ENCODE data around the gene SMARCAL1.

Gene SMARCAL1

GRCh38 chr2:216404010-216404618 is 8.2 kb upstream of the SMARCAL1 start:
- CTCF ChIA-PET: interaction anchor here (0.6 to 4.2 kb wide), 37 partner anchors 9 to 1352 kb away, joined by 3 to 28 read pairs (median 4); no protein-coding TSS in a partner anchor
- Histone ChIP-seq H3K4me1 (ENCODE audit: control insufficient read depth, insufficient read depth, low read length) (no peaks in the 10 kb centered on the region), H3K36me3 (ENCODE audit: control insufficient read depth in 2 of 2, insufficient read depth in 1 of 2, low read length in 2 of 2) (no peaks in the 10 kb centered on the region), H3K4me3 (ENCODE audit: low read depth, low read length) (no peak overlapping the region), H3K9me3 (ENCODE audit: control insufficient read depth, insufficient read depth, low read depth, low read length) (no peaks in the 10 kb centered on the region), H3K27ac (ENCODE audit: extremely low read depth, low read depth, low read length) (no peak overlapping the region)
- POLR2A ChIA-PET: no interaction called here
- peak; percentile 27; the same call in 1 of the 2 replicates for TF ChIP-seq CTCF (tag by site-specific recombination; IDR thresholded peaks at IDR 0.05)
- no peak for TF ChIP-seq ZNF155 (tag by site-specific recombination; IDR thresholded peaks at IDR 0.05)

DNA sequence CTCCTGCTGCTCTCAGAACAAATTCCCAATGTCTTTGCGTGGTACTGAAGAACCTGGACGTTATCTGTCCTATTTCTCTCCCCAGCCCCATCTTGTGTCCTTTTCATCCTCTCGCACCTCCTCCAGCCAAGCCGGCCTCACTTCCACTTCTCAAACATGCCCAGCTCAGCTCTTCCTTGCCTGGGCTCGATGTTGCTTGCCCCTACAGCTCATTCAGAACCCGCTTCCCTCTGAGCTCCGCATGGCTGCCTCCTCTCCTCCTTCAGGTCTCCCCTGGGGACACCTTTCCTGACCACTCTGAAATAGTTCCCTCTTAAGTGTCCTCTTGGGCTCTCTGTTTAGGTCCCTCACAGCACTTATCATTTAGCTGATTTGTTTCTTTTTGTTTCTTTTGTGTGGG is 6.7 kb upstream of the SMARCAL1 start:
- ChIA-PET CTCF (interaction anchor here (0.8 to 4.2 kb wide), 5 partner anchors 9 to 182 kb away, joined by 3 to 28 read pairs (median 6); no protein-coding TSS in a partner anchor), POLR2A (no interaction called here)

GRCh38 chr2:216406826-216407225 is 5.5 kb upstream of the SMARCAL1 start:
- no peaks in the 10 kb centered on the region for H3K4me1 ChIP-seq (ENCODE audit: control insufficient read depth, insufficient read depth, low read length)
- POLR2A ChIA-PET: no interaction called here
- no peaks in the 10 kb centered on the region for H3K9me3 ChIP-seq (ENCODE audit: control insufficient read depth, insufficient read depth, low read depth, low read length)
- no peak overlapping the region for H3K27ac ChIP-seq (ENCODE audit: extremely low read depth, low read depth, low read length)
- CTCF ChIA-PET: interaction anchor here (0.6 to 0.7 kb wide), 2 partner anchors 169 to 309 kb away, joined by 3 read pairs; no protein-coding TSS in a partner anchor
- no peaks in the 10 kb centered on the region for H3K36me3 ChIP-seq (ENCODE audit: control insufficient read depth in 2 of 2, insufficient read depth in 1 of 2, low read length in 2 of 2)
- H3K4me3 ChIP-seq (ENCODE audit: low read depth, low read length): no peak overlapping the region
- TF ChIP-seq KLF16 (tag by site-specific recombination; IDR thresholded peaks at IDR 0.05) (no peak), PRDM4 (tag by site-specific recombination; IDR thresholded peaks at IDR 0.05) (0 out of 2 replicates have a peak, but pooled peaks have one; percentile 51)

More for the DNA sequence above, 6.7 kb upstream of the SMARCAL1 start:
- Histone ChIP-seq H3K4me1 (ENCODE audit: control insufficient read depth, insufficient read depth, low read length) (no peaks in the 10 kb centered on the region), H3K9me3 (ENCODE audit: control insufficient read depth, insufficient read depth, low read depth, low read length) (no peaks in the 10 kb centered on the region), H3K4me3 (ENCODE audit: low read depth, low read length) (no peak overlapping the region), H3K36me3 (ENCODE audit: control insufficient read depth in 2 of 2, insufficient read depth in 1 of 2, low read length in 2 of 2) (no peaks in the 10 kb centered on the region), H3K27ac (ENCODE audit: extremely low read depth, low read depth, low read length) (no peak overlapping the region)
- TF ChIP-seq BCL11A (tag by site-specific recombination; IDR thresholded peaks at IDR 0.05; ENCODE audit: low read depth) (no peak), ZNF138 (tag by site-specific recombination; IDR thresholded peaks at IDR 0.05; ENCODE audit: borderline replicate concordance) (no peak), ZNF785 (tag by site-specific recombination; IDR thresholded peaks at IDR 0.05) (no peak), ZNF677 (tag by site-specific recombination; IDR thresholded peaks at IDR 0.05) (no peak), ZBTB11 (tag by site-specific recombination; conservative IDR thresholded peaks at IDR 0.05; ENCODE audit: low read depth) (no peak)

All from HEK293 (cell line).